HL-60 (cell line): ENCODE data around the gene GLRX5.

Experiments
- DNase-seq, 2 experiments: peaks; one replicate each; pipeline ENCODE4 v3.0.0-alpha.2; 2010 to 2020; ENCODE audit warnings: low read depth in 1 of 2, low spot score in 1 of 2
- H3K27ac ChIP-seq: fragments of 250-450 bp; sonication (Bioruptor Pico); replicated peaks from 2 replicates; pipeline ENCODE4 v1.5.1; 2020; ENCODE audit warnings: mild to moderate bottlenecking, moderate library complexity
- H3K27me3 ChIP-seq: fragments of 250-450 bp; sonication (Bioruptor Pico); 2 replicates; pipeline ENCODE4 v1.5.1; 2021; ENCODE audit warnings: mild to moderate bottlenecking, moderate library complexity; ENCODE audit not compliant: insufficient read depth, poor library complexity, severe bottlenecking
- H3K4me3 ChIP-seq: replicated peaks from 2 replicates; pipeline ENCODE4 v1.5.1; 2011; ENCODE audit warnings: mild to moderate bottlenecking, control low read depth, low read length; ENCODE audit not compliant: insufficient read depth
- CTCF ChIP-seq: IDR thresholded peaks from one replicate; pipeline ENCODE4 v1.5.1; 2011; ENCODE audit warnings: low read length, control low read depth, inconsistent platforms; ENCODE audit not compliant: insufficient read depth
- GABPA ChIP-seq: IDR thresholded peaks from 2 replicates; pipeline ENCODE4 v1.6.1; 2012; ENCODE audit warnings: low read depth
- POLR2AphosphoS5 ChIP-seq: IDR thresholded peaks from 2 replicates; pipeline ENCODE4 v1.6.1; 2012; ENCODE audit warnings: low read depth
- REST ChIP-seq: IDR thresholded peaks from 2 replicates; pipeline ENCODE4 v1.6.1; 2012; ENCODE audit warnings: low read depth; ENCODE audit not compliant: insufficient replicate concordance
- SPI1 ChIP-seq: IDR thresholded peaks from 2 replicates; pipeline ENCODE4 v1.6.1; 2012; ENCODE audit warnings: low read depth, mild to moderate bottlenecking, borderline replicate concordance

The GLRX5 gene

GRCh38 chr14:95545515-95546168 lies 10.8 kb downstream of the GLRX5 start:
- no peak for DNase-seq
- Histone ChIP-seq H3K27ac (no peak overlapping the region), H3K27me3 (no peaks in the 10 kb centered on the region), H3K4me3 (no peak overlapping the region)
- no peak for TF ChIP-seq REST
- no peak for TF ChIP-seq POLR2AphosphoS5
- no peak for TF ChIP-seq GABPA
- TF ChIP-seq CTCF, result no peak
- no peak for TF ChIP-seq SPI1

GRCh38 chr14:95547272-95547625 lies 12.4 kb downstream of the GLRX5 start:
- TF ChIP-seq SPI1, result no peak
- no peak for TF ChIP-seq CTCF
- no peak for TF ChIP-seq REST
- TF ChIP-seq POLR2AphosphoS5, result no peak
- Histone ChIP-seq H3K4me3 (no peak overlapping the region), H3K27me3 (no peaks in the 10 kb centered on the region), H3K27ac (no peak overlapping the region)
- DNase-seq, result no peak

- Histone ChIP-seq H3K27me3 (no peaks in the 10 kb centered on the region), H3K27ac (no peak overlapping the region), H3K4me3 (no peak overlapping the region)
- DNase-seq, result no peak
- TF ChIP-seq CTCF (no peak), SPI1 (no peak), POLR2AphosphoS5 (no peak), REST (no peak), GABPA (no peak)
These were observed 12.9 kb downstream of the GLRX5 start for GRCh38 chr14:95547626-95548327.
